Caco-2 (cell line): ENCODE measurements around the gene AHSA1. TPM values are rescaled to one million over a fixed set of nuclear protein-coding genes. Genes with fewer than 3 reads are reported as not detected.

Source experiments
- BruUV-seq: library from RNA; stranded (reverse); fragments of 400-500 nt; replicated peaks from 2 replicates; lab custom pipeline; 2021; lab: Mats Ljungman, UMichigan
- CTCF ChIA-PET: fragments of 300-600 bp; sonication (Branson Sonifier 250); formaldehyde crosslinking; loops from one replicate; lab custom pipeline; 2022; ENCODE audit warnings: antibody characterized with exemption; lab: Charles Lee
- POLR2A ChIA-PET: fragments of 300-600 bp; sonication (Branson Sonifier 250); formaldehyde crosslinking; loops from one replicate; lab custom pipeline; 2022; ENCODE audit warnings: antibody characterized with exemption; lab: Charles Lee
- DNase-seq, 2 experiments: peaks; one replicate each; pipeline versions ENCODE4 v3.0.0 to v3.0.0-alpha.2; 2020 to 2022
- H3K27me3 ChIP-seq: replicated peaks from 2 replicates; pipeline ENCODE4 v1.6.0; 2011; ENCODE audit warnings: low read length; ENCODE audit not compliant: control insufficient read depth, insufficient read depth
- H3K36me3 ChIP-seq: 2 replicates; pipeline ENCODE4 v1.5.1; 2011; ENCODE audit warnings: low read length; ENCODE audit not compliant: control insufficient read depth, insufficient read depth
- H3K4me1 ChIP-seq: fragments of 250-450 bp; sonication (Bioruptor Pico); 2 replicates; pipeline ENCODE4 v1.5.1; 2020; ENCODE audit warnings: mild to moderate bottlenecking
- H3K4me3 ChIP-seq: 2 replicates; pipeline ENCODE4 v1.5.1; 2011; ENCODE audit warnings: low read depth, mild to moderate bottlenecking, control low read depth, low read length
- H3K9me3 ChIP-seq: fragments of 250-450 bp; sonication (Bioruptor Pico); 2 replicates; pipeline ENCODE4 v1.5.1; 2020; ENCODE audit warnings: mild to moderate bottlenecking, moderate library complexity
- H3K27ac Mint-ChIP-seq: one replicate; pipeline ENCODE4 v1.8.0; 2022; ENCODE audit warnings: mixed read lengths; ENCODE audit not compliant: unreplicated experiment
- H3K27me3 Mint-ChIP-seq: one replicate; pipeline ENCODE4 v1.8.0; 2022; ENCODE audit warnings: mixed read lengths; ENCODE audit not compliant: insufficient read depth, unreplicated experiment
- H3K36me3 Mint-ChIP-seq: one replicate; pipeline ENCODE4 v1.8.0; 2022; ENCODE audit warnings: mild to moderate bottlenecking, mixed read lengths; ENCODE audit not compliant: insufficient read depth, unreplicated experiment
- H3K4me1 Mint-ChIP-seq: one replicate; pipeline ENCODE4 v1.8.0; 2022; ENCODE audit warnings: low read depth, mixed read lengths; ENCODE audit not compliant: unreplicated experiment
- H3K4me3 Mint-ChIP-seq: one replicate; pipeline ENCODE4 v1.8.0; 2022; ENCODE audit warnings: mild to moderate bottlenecking, moderate library complexity, mixed read lengths; ENCODE audit not compliant: unreplicated experiment
- H3K9me3 Mint-ChIP-seq: one replicate; pipeline ENCODE4 v1.8.0; 2022; ENCODE audit warnings: mixed read lengths; ENCODE audit not compliant: unreplicated experiment
- intact Hi-C: fragments of 100-400 bp; cut with micrococcal nuclease; formaldehyde crosslinking; loops from one replicate; pipeline ENCODE4 v1.10.0; 2022; ENCODE audit not compliant: unreplicated experiment
- total RNA-seq: library from RNA; stranded (reverse); gene quantifications from 2 replicates; pipeline ENCODE4 v1.2.3, GENCODE V29; 2022
- TF ChIP-seq, protein P1 (sequence below), 2 experiments: fragments of 200-600 bp in 1 of 2; IDR thresholded peaks; 1 replicate in 1 of 2; 2 replicates in 1 of 2; pipeline versions ENCODE4 v1.5.1 to v1.8.0; 2011 to 2022; ENCODE audit warnings: antibody characterized with exemption in 1 of 2, control low read depth in 1 of 2, inconsistent platforms in 1 of 2, low read depth in 1 of 2, low read length in 1 of 2, mild to moderate bottlenecking in 1 of 2, moderate library complexity in 1 of 2; ENCODE audit not compliant: insufficient read depth in 1 of 2, severe bottlenecking in 1 of 2, unreplicated experiment in 1 of 2

Gene AHSA1
- total RNA-seq, 1 experiment from 2014 or later: 161 TPM

- H3K36me3 Mint-ChIP-seq: peaks cover 10% of the 10 kb centered on the region
- no peak for DNase-seq
- Histone ChIP-seq H3K9me3 (no peaks in the 10 kb centered on the region), H3K4me3 (no peak overlapping the region), H3K27me3 (no peaks in the 10 kb centered on the region), H3K4me1 (peaks cover 5% of the 10 kb centered on the region), H3K36me3 (no peaks in the 10 kb centered on the region)
- TF ChIP-seq, protein P1, sequence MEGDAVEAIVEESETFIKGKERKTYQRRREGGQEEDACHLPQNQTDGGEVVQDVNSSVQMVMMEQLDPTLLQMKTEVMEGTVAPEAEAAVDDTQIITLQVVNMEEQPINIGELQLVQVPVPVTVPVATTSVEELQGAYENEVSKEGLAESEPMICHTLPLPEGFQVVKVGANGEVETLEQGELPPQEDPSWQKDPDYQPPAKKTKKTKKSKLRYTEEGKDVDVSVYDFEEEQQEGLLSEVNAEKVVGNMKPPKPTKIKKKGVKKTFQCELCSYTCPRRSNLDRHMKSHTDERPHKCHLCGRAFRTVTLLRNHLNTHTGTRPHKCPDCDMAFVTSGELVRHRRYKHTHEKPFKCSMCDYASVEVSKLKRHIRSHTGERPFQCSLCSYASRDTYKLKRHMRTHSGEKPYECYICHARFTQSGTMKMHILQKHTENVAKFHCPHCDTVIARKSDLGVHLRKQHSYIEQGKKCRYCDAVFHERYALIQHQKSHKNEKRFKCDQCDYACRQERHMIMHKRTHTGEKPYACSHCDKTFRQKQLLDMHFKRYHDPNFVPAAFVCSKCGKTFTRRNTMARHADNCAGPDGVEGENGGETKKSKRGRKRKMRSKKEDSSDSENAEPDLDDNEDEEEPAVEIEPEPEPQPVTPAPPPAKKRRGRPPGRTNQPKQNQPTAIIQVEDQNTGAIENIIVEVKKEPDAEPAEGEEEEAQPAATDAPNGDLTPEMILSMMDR (IDR thresholded peaks at IDR 0.05; ENCODE audit: insufficient read depth in 1 of 2, low read depth in 1 of 2, low read length in 1 of 2, severe bottlenecking in 1 of 2, unreplicated experiment in 1 of 2): no peak
- POLR2A ChIA-PET: no interaction called here
- no peaks in the 10 kb centered on the region for H3K27me3 Mint-ChIP-seq
- intact Hi-C loops: no loop called here
- no peak overlapping the region for H3K4me3 Mint-ChIP-seq
- CTCF ChIA-PET: no interaction called here
- H3K9me3 Mint-ChIP-seq: no peaks in the 10 kb centered on the region
- BruUV-seq: no TSS peak
- H3K27ac Mint-ChIP-seq: no peak overlapping the region
- no peaks in the 10 kb centered on the region for H3K4me1 Mint-ChIP-seq
These were observed 28.2 kb downstream of the AHSA1 start for GRCh38 chr14:77485901-77486678.

GRCh38 chr14:77488558-77488957 is 30.7 kb downstream of the AHSA1 start:
- TF ChIP-seq, protein P1 (IDR thresholded peaks at IDR 0.05; ENCODE audit: insufficient read depth in 1 of 2, low read depth in 1 of 2, low read length in 1 of 2, severe bottlenecking in 1 of 2, unreplicated experiment in 1 of 2): no peak
- ChIA-PET CTCF (no interaction called here), POLR2A (no interaction called here)
- H3K9me3 ChIP-seq: no peaks in the 10 kb centered on the region
- intact Hi-C loops: no loop called here
- Mint-ChIP-seq H3K4me3 (no peak overlapping the region), H3K9me3 (no peaks in the 10 kb centered on the region), H3K36me3 (peaks cover 5% of the 10 kb centered on the region), H3K4me1 (no peaks in the 10 kb centered on the region), H3K27ac (no peak overlapping the region), H3K27me3 (no peaks in the 10 kb centered on the region)
- no peak for DNase-seq
- no peaks in the 10 kb centered on the region for H3K36me3 ChIP-seq
- no peak overlapping the region for H3K4me3 ChIP-seq
- H3K4me1 ChIP-seq: no peaks in the 10 kb centered on the region; the same call in 1 of the 2 replicates
- no TSS peak for BruUV-seq
- H3K27me3 ChIP-seq: no peaks in the 10 kb centered on the region

- Mint-ChIP-seq H3K4me3 (no peak overlapping the region), H3K27ac (no peak overlapping the region), H3K9me3 (no peaks in the 10 kb centered on the region), H3K27me3 (no peaks in the 10 kb centered on the region), H3K4me1 (no peaks in the 10 kb centered on the region), H3K36me3 (peaks cover 5% of the 10 kb centered on the region)
- TF ChIP-seq, protein P1 (IDR thresholded peaks at IDR 0.05; ENCODE audit: insufficient read depth in 1 of 2, low read depth in 1 of 2, low read length in 1 of 2, severe bottlenecking in 1 of 2, unreplicated experiment in 1 of 2): no peak
- no TSS peak for BruUV-seq
- POLR2A ChIA-PET: no interaction called here
- no peak overlapping the region for H3K4me3 ChIP-seq
- CTCF ChIA-PET: no interaction called here
- DNase-seq: no peak
- no peaks in the 10 kb centered on the region for H3K4me1 ChIP-seq
- no peaks in the 10 kb centered on the region for H3K27me3 ChIP-seq
- H3K9me3 ChIP-seq: no peaks in the 10 kb centered on the region
- intact Hi-C loops: no loop called here
- no peaks in the 10 kb centered on the region for H3K36me3 ChIP-seq
These were observed 31.1 kb downstream of the AHSA1 start for GRCh38 chr14:77489041-77489440.
